ENCODE results near the gene FAM219B.
"Not testable (repeated sequence)": the region's sequence is repeated elsewhere in the genome, so short reads cannot be mapped to it uniquely, and the experiment has no call there.

The FAM219B gene

GRCh38 chr15:74896316-74896715 lies 10.3 kb downstream of the FAM219B start:
- no peak for TF ChIP-seq Cebpa-rat (IDR thresholded peaks at IDR 0.05)
- H3K4me2 ChIP-seq, result no peak overlapping the region
- H3K27ac ChIP-seq, result no peak overlapping the region
- H3K9me3 ChIP-seq (replicated peaks in 1 of 11), result no peaks in the 10 kb centered on the region
- H3K27me3 ChIP-seq, result no peaks in the 10 kb centered on the region
- no peak overlapping the region for H3K4me3 ChIP-seq
- H3K9ac ChIP-seq, result no peak overlapping the region
- peaks cover 63 to 94% (median 79%) of the 10 kb centered on the region in 11 experiments for H3K36me3 ChIP-seq
- H3K4me1 ChIP-seq, result peaks cover 2 to 29% (median 5%) of the 10 kb centered on the region in 10 experiments; a peak in 17 of 20 replicates
- H4K20me1 ChIP-seq, result peaks cover 0 to 43% (median 0%) of the 10 kb centered on the region in 11 experiments; a peak in 4 of 22 replicates

- Histone ChIP-seq H3K9me3 (replicated peaks in 1 of 11) (no peaks in the 10 kb centered on the region), H4K20me1 (peaks cover 0 to 38% (median 0%) of the 10 kb centered on the region in 11 experiments; a peak in 4 of 22 replicates), H3K36me3 (peaks cover 60 to 91% (median 78%) of the 10 kb centered on the region in 11 experiments), H3K27me3 (no peaks in the 10 kb centered on the region), H3K4me2 (no peak overlapping the region), H3K9ac (no peak overlapping the region), H3K27ac (no peak overlapping the region), H3K4me3 (no peak overlapping the region), H3K4me1 (peaks cover 4 to 29% (median 8%) of the 10 kb centered on the region in 10 experiments)
- no peak for TF ChIP-seq Cebpa-rat (IDR thresholded peaks at IDR 0.05)
Observed at GRCh38 chr15:74895830-74896229, 10.8 kb downstream of the FAM219B start.

DNA sequence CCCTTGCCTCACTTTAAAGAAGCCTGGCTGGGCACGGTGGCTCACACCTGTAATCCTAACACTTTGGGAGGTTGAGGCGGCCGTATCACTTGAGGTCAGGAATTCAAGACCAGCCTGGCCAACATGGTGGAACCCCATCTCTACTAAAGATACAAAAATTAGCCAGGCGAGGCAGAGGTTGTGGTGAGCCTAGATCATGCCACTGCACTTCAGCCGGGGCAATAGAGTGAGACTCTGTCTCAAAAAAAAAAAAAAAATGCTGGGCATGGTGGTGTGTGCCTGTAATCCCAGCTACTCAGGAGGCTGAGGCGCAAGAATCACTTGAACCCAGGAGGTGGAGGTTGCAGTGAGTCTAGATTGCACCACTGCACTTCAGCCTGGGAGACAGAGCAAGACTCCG lies 12.3 kb downstream of the FAM219B start:
- not testable (repeated sequence) for H3K9me3 ChIP-seq (replicated peaks in 1 of 11)
- H3K36me3 ChIP-seq, result peaks cover 45 to 77% (median 63%) of the 10 kb centered on the region in 11 experiments

DNA sequence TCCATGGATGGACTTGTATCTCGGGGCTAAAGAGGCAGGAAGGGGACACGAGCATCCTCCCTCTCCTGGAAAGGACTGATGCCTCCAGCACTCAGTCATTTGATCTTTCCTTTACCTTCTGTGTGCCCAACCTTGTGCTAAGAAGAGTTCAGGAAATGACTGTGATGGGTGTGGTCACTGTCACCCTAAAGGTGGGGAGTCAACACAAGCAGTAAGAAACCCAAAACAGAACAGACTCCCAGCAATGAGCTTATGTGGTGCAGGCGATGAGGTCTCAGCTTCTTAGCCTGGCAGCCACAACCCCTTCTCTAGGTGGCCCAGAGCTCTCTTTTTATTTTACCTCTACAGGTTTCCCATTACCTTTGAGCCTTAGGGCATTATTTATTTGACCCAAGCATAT lies 13.0 kb downstream of the FAM219B start:
- peak overlapping the region in 4 of 11 experiments; percentile 0 to 29 (median 19); a peak in 2 of 22 replicates for H3K4me2 ChIP-seq
- H3K4me1 ChIP-seq, result peaks cover 18 to 43% (median 25%) of the 10 kb centered on the region in 10 experiments
- peaks cover 38 to 69% (median 56%) of the 10 kb centered on the region in 11 experiments for H3K36me3 ChIP-seq
- no peaks in the 10 kb centered on the region for H3K9me3 ChIP-seq (replicated peaks in 1 of 11)
- no peak overlapping the region for H3K4me3 ChIP-seq
- peaks cover 0 to 19% (median 0%) of the 10 kb centered on the region in 11 experiments; a peak in 2 of 22 replicates for H4K20me1 ChIP-seq
- H3K27me3 ChIP-seq, result no peaks in the 10 kb centered on the region
- H3K27ac ChIP-seq, result no peak overlapping the region
- no peak for TF ChIP-seq Cebpa-rat (IDR thresholded peaks at IDR 0.05)
- H3K9ac ChIP-seq, result no peak overlapping the region

More for the DNA sequence above, 12.3 kb downstream of the FAM219B start:
- Histone ChIP-seq H4K20me1 (peaks cover 0 to 24% (median 0%) of the 10 kb centered on the region in 11 experiments; a peak in 3 of 22 replicates), H3K4me1 (peaks cover 14 to 35% (median 20%) of the 10 kb centered on the region in 10 experiments)
- H3K27ac ChIP-seq, H3K9ac ChIP-seq, H3K27me3 ChIP-seq, H3K4me2 ChIP-seq, H3K4me3 ChIP-seq: not testable (repeated sequence)

DNA sequence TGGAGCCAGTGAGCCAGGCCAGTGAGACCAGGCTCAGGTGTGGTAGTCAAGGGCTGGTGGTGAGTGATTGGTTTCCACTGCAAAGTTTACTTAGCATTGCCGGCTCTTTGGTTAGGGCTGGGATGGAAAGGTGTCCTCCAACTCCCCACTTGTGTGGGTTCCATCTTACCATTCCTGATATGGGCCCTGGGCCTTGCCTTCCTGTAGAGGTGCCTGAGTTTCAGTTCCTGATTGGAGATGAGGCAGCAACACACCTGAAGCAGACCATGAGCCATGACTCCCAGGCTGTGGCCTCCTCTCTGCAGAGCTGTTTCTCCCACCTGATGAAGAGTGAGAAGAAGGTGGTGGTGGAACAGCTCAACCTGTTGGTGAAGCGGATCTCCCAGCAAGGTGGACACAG lies 13.7 kb downstream of the FAM219B start:
- TF ChIP-seq Cebpa-rat (IDR thresholded peaks at IDR 0.05), result no peak
- H3K4me1 ChIP-seq, result peaks cover 18 to 43% (median 25%) of the 10 kb centered on the region in 10 experiments

DNA sequence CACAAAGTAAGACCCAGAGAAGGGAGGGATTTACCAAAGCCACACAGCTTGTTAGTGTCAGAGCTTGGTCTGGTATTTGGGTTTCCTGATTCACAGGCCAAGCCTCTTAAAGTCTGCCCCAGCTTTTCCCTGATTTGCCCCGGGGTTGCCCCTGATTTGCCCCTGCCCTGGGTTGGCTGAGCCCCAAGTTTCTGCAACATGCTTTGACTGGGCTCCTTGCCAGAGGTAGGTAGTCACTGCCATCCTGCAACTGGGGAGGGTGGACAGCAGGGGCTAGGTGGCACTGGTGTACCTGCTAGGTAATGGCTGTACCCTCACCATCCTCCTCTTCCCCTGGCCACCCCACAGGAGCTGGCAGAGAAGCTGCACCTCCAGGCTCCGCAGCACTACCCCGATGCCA lies 14.3 kb downstream of the FAM219B start:
- TF ChIP-seq Cebpa-rat (IDR thresholded peaks at IDR 0.05), result no peak
- peaks cover 18 to 43% (median 25%) of the 10 kb centered on the region in 10 experiments for H3K4me1 ChIP-seq

More for the DNA sequence above, 13.7 kb downstream of the FAM219B start:
- Histone ChIP-seq H3K36me3 (peaks cover 38 to 62% (median 51%) of the 10 kb centered on the region in 11 experiments), H3K9me3 (replicated peaks in 1 of 11) (no peaks in the 10 kb centered on the region), H3K4me3 (no peak overlapping the region), H3K4me2 (peak overlapping the region in 1 of 11 experiments; percentile 29; a peak in 2 of 22 replicates), H4K20me1 (peaks cover 0 to 13% (median 0%) of the 10 kb centered on the region in 11 experiments; a peak in 2 of 22 replicates), H3K9ac (no peak overlapping the region), H3K27ac (no peak overlapping the region), H3K27me3 (no peaks in the 10 kb centered on the region)

DNA sequence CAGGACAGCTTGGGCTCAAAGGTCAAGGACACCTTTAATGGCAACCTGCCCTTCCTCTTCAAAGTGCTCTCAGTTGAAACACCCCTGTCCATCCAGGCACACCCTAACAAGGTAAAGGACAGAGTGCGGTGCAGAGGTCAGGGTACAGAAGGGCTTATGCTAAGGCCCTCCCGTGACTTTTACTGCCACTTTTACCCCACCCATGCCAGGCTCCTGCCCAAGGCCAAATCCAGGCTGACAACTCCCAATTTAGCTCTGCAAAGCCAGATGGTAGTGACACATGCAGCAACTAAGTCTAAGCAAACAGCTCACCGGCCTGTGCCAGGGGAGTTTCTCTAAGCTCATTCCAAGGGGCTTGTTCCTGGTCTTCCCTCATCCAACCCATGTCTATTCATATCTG lies 15.2 kb downstream of the FAM219B start:
- Histone ChIP-seq H4K20me1 (no peaks in the 10 kb centered on the region; a peak in 1 of 22 replicates), H3K9ac (no peak overlapping the region), H3K4me3 (peak overlapping the region in 1 of 10 experiments; percentile 95; a peak in 1 of 20 replicates), H3K27ac (no peak overlapping the region), H3K27me3 (no peaks in the 10 kb centered on the region), H3K4me1 (peaks cover 18 to 51% (median 25%) of the 10 kb centered on the region in 10 experiments), H3K4me2 (peak overlapping the region; percentile 93 to 100 (median 98); a peak in 19 of 22 replicates), H3K9me3 (replicated peaks in 1 of 11) (no peaks in the 10 kb centered on the region), H3K36me3 (peaks cover 25 to 48% (median 38%) of the 10 kb centered on the region in 11 experiments)
- no peak for TF ChIP-seq Cebpa-rat (IDR thresholded peaks at IDR 0.05)

More for the DNA sequence above, 14.3 kb downstream of the FAM219B start:
- Histone ChIP-seq H3K9me3 (replicated peaks in 1 of 11) (no peaks in the 10 kb centered on the region), H3K27ac (no peak overlapping the region), H3K4me2 (peak overlapping the region in 1 of 11 experiments; percentile 29; a peak in 1 of 22 replicates), H3K27me3 (no peaks in the 10 kb centered on the region), H3K36me3 (peaks cover 33 to 56% (median 47%) of the 10 kb centered on the region in 11 experiments), H4K20me1 (peaks cover 0 to 7% (median 0%) of the 10 kb centered on the region in 11 experiments; a peak in 2 of 22 replicates), H3K4me3 (no peak overlapping the region), H3K9ac (no peak overlapping the region)

- H3K4me1 ChIP-seq, result peaks cover 18 to 59% (median 25%) of the 10 kb centered on the region in 10 experiments
- TF ChIP-seq Cebpa-rat (IDR thresholded peaks at IDR 0.05), result no peak
- no peaks in the 10 kb centered on the region for H3K9me3 ChIP-seq (replicated peaks in 1 of 11)
- H3K27ac ChIP-seq, result peak overlapping the region; percentile 74 to 91 (median 86); a peak in 21 of 22 replicates
- H4K20me1 ChIP-seq, result no peaks in the 10 kb centered on the region; a peak in 1 of 22 replicates
- peak overlapping the region; percentile 93 to 100 (median 98) for H3K4me2 ChIP-seq
- H3K9ac ChIP-seq, result peak overlapping the region; percentile 82 to 94 (median 90)
- H3K4me3 ChIP-seq, result peak overlapping the region; percentile 75 to 95 (median 90)
- H3K27me3 ChIP-seq, result no peaks in the 10 kb centered on the region
- H3K36me3 ChIP-seq, result peaks cover 17 to 40% (median 30%) of the 10 kb centered on the region in 11 experiments
Observed at GRCh38 chr15:74890665-74890960, 16.0 kb downstream of the FAM219B start.

DNA sequence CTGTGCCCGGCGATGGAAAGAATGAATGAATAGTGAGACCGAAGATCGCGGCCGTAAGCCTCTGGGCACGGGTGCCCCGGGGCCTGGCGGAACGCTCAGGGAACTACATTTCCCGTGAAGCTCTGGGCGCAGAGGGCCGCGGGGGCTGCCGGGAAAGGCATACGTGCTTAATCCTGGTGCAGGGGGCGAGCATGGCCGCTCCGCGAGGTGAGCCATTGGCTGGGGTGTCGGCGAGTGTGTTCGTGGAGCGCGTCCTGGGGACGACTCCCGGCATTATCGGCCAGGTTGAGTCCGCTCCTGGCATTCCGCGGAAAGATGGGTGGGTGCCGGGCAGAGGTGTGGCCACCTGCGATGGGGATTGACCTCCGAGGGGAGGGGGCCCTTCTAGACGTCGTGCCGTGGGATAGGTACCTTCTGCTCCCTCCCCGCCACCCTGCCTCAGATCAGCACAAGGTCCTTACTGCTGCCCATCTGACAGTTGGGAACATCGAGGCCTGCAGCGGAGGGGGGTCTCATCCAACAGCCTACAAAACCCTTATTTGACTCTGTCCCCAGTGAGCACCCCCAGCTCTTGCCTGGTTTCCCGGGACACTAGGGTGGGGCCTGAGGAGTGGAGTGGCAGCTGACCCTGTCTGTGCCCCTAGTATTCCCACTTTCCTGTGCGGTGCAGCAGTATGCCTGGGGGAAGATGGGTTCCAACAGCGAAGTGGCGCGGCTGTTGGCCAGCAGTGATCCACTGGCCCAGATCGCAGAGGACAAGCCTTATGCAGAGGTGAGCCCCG lies 16.6 kb downstream of the FAM219B start, which contains the start of gene MPI:
Gene MPI, plus strand, starts transcription at position 160 of the 782 bp plus-strand sequence. Its CDS starts 32 bp downstream, at position 192.
- peak within 1 kb of the TSS; percentile 74 to 91 (median 86) for H3K27ac ChIP-seq
- H3K36me3 ChIP-seq, result peaks cover 16 to 34% (median 26%) of the 10 kb centered on the region in 11 experiments
- peaks cover 18 to 65% (median 25%) of the 10 kb centered on the region in 10 experiments for H3K4me1 ChIP-seq
- no peaks in the 10 kb centered on the region; a peak in 1 of 22 replicates for H4K20me1 ChIP-seq
- no peaks in the 10 kb centered on the region for H3K9me3 ChIP-seq (replicated peaks in 1 of 11)
- H3K27me3 ChIP-seq, result no peaks in the 10 kb centered on the region
- H3K4me2 ChIP-seq, result peak within 1 kb of the TSS; percentile 93 to 100 (median 98)
- peak within 1 kb of the TSS; percentile 75 to 95 (median 90) for H3K4me3 ChIP-seq
- peak within 1 kb of the TSS; percentile 82 to 94 (median 90) for H3K9ac ChIP-seq
- TF ChIP-seq Cebpa-rat (IDR thresholded peaks at IDR 0.05), result no peak

Measured in BLaER1 treated with 17β-estradiol and CSF1 and Interleukin-3, amounts not matched to agents 10 nM and 100 nM (cell line).